Measurements from ENCODE around the gene TMEM225.

GRCh38 chr11:123920943-123921342, 35.5 kb upstream of the TMEM225 start:
- TF ChIP-seq CTCF (IDR thresholded peaks at IDR 0.05) (no peak), EZH2phosphoT487 (IDR thresholded peaks at IDR 0.05) (no peak), EZH2 (IDR thresholded peaks at IDR 0.05) (no peak)
